HepG2 (cell line): ENCODE results near the gene SUN5. TPM values are rescaled to one million over a fixed set of nuclear protein-coding genes. Genes with fewer than 3 reads are reported as not detected.

Experiments
- CEBPB ChIP-seq: IDR thresholded peaks from 2 replicates; pipeline ENCODE4 v1.6.1; 2011; ENCODE audit warnings: low read depth, low read length, improper control_type of control experiment, borderline replicate concordance
- DR1 ChIP-seq: sonication (generic); formaldehyde crosslinking; IDR thresholded peaks from 2 replicates; pipeline ENCODE4 v1.8.0; 2021; ENCODE audit warnings: mild to moderate bottlenecking, missing genetic modification reagents, inconsistent platforms
- GTF3A ChIP-seq: sonication (generic); formaldehyde crosslinking; conservative IDR thresholded peaks from 2 replicates; pipeline ENCODE4 v1.4.0; 2020; ENCODE audit warnings: mild to moderate bottlenecking, missing genetic modification reagents
- HIVEP1 ChIP-seq: sonication (generic); formaldehyde crosslinking; IDR thresholded peaks from 2 replicates; pipeline ENCODE4 v1.4.0; 2020; ENCODE audit warnings: mild to moderate bottlenecking, missing genetic modification reagents
- KAT2B ChIP-seq: fragments of 150-350 bp; IDR thresholded peaks from 2 replicates; pipeline ENCODE4 v1.6.1; 2014; ENCODE audit warnings: low read depth, low read length, borderline replicate concordance
- MBD4 ChIP-seq: IDR thresholded peaks from 2 replicates; pipeline ENCODE4 v1.6.1; 2012; ENCODE audit warnings: low read length, inconsistent platforms, borderline replicate concordance
- NAIF1 ChIP-seq: sonication (generic); formaldehyde crosslinking; IDR thresholded peaks from 2 replicates; pipeline ENCODE4 v1.5.0; 2020; ENCODE audit warnings: mild to moderate bottlenecking, missing genetic modification reagents, borderline replicate concordance
- NFE2L2 ChIP-seq: fragments of 150-350 bp; IDR thresholded peaks from 2 replicates; pipeline ENCODE4 v1.6.1; 2014; ENCODE audit warnings: low read length
- NFRKB ChIP-seq: fragments of 450-650 bp; IDR thresholded peaks from 2 replicates; pipeline ENCODE4 v1.6.1; 2017
- NFYB ChIP-seq: sonication (generic); formaldehyde crosslinking; IDR thresholded peaks from 2 replicates; pipeline ENCODE4 v1.4.0; 2020; ENCODE audit warnings: missing genetic modification reagents
- NR1H2 ChIP-seq: sonication (generic); formaldehyde crosslinking; IDR thresholded peaks from 2 replicates; pipeline ENCODE4 v1.8.1; 2022; ENCODE audit warnings: low read depth, missing genetic modification reagents, borderline replicate concordance
- PLRG1 ChIP-seq: fragments of 450-650 bp; conservative IDR thresholded peaks from 2 replicates; pipeline ENCODE4 v1.6.1; 2016
- TBX3 ChIP-seq: fragments of 450-650 bp; IDR thresholded peaks from 2 replicates; pipeline ENCODE4 v1.6.1; 2017; ENCODE audit warnings: antibody characterized with exemption, mild to moderate bottlenecking, inconsistent platforms, borderline replicate concordance
- ZBTB7B ChIP-seq: sonication (generic); formaldehyde crosslinking; IDR thresholded peaks from 2 replicates; pipeline ENCODE4 v1.4.0; 2020; ENCODE audit warnings: missing genetic modification reagents
- ZNF256 ChIP-seq: sonication (generic); formaldehyde crosslinking; conservative IDR thresholded peaks from 2 replicates; pipeline ENCODE4 v1.4.0; 2020; ENCODE audit warnings: missing genetic modification reagents
- ZNF570 ChIP-seq: sonication (generic); formaldehyde crosslinking; IDR thresholded peaks from 2 replicates; pipeline ENCODE4 v1.4.0; 2020; ENCODE audit warnings: mild to moderate bottlenecking, missing genetic modification reagents, borderline replicate concordance
- ZSCAN29 ChIP-seq: sonication (generic); formaldehyde crosslinking; conservative IDR thresholded peaks from 2 replicates; pipeline ENCODE4 v1.4.0; 2020; ENCODE audit warnings: mild to moderate bottlenecking, missing genetic modification reagents
- ZSCAN30 ChIP-seq: sonication (generic); formaldehyde crosslinking; IDR thresholded peaks from 2 replicates; pipeline ENCODE4 v1.5.0; 2020; ENCODE audit warnings: mild to moderate bottlenecking, missing genetic modification reagents
- ZSCAN9 ChIP-seq: IDR thresholded peaks from 2 replicates; pipeline ENCODE4 v1.6.1; 2016; ENCODE audit warnings: borderline replicate concordance
- polyA plus RNA-seq, 8 experiments: library from polyadenylated mRNA; depleted of rRNA in 3 of 8; stranded (reverse) in 7 of 8; unstranded in 1 of 8; fragments of >200 nt; fragmentation: Illumina TruSeq in 4 of 8; extraction: Trizol in 4 of 8; gene quantifications; 2 replicates each; pipeline versions ENCODE4 v1.2.1 to v1.2.3, GENCODE V29; 2011 to 2016; ENCODE audit warnings: low read depth in 4 of 8, missing spikeins in 1 of 8, mixed read lengths in 1 of 8; ENCODE audit not compliant: insufficient read depth in 1 of 8
- total RNA-seq, 5 experiments: library from RNA; depleted of rRNA; stranded (reverse); fragments of >200 nt; fragmentation: Illumina TruSeq; extraction: Trizol; gene quantifications; 2 replicates each; pipeline ENCODE4 v1.2.3, GENCODE V29; 2016; ENCODE audit warnings: low read depth in 1 of 5
- TF ChIP-seq, protein P1 (sequence below): sonication (generic); formaldehyde crosslinking; IDR thresholded peaks from 2 replicates; pipeline ENCODE4; 2020; ENCODE audit warnings: missing genetic modification reagents, mild to moderate bottlenecking, borderline replicate concordance
- TF ChIP-seq, protein P2 (sequence below): sonication (generic); formaldehyde crosslinking; IDR thresholded peaks from 2 replicates; pipeline ENCODE4 v1.5.0; 2020; ENCODE audit warnings: mild to moderate bottlenecking, missing genetic modification reagents, borderline replicate concordance
- TF ChIP-seq, protein P3 (sequence below): sonication (generic); formaldehyde crosslinking; IDR thresholded peaks from 2 replicates; pipeline ENCODE4 v1.8.1; 2023; ENCODE audit warnings: mild to moderate bottlenecking, inconsistent platforms, moderate library complexity, missing genetic modification reagents, borderline replicate concordance
- TF ChIP-seq, protein P4 (sequence below): sonication (generic); formaldehyde crosslinking; IDR thresholded peaks from 2 replicates; pipeline ENCODE4 v1.4.0; 2020; ENCODE audit warnings: missing genetic modification reagents
- TF ChIP-seq, protein P5 (sequence below): IDR thresholded peaks from 2 replicates; pipeline ENCODE4 v1.6.1; 2016; ENCODE audit warnings: mild to moderate bottlenecking, missing biosample characterization, missing genetic modification reagents

Gene SUN5
- total and polyA plus RNA-seq, 2 of the 13 experiments (the other 11 are each of a cell fraction or from before 2014, with no cell fraction given): not detected

DNA sequence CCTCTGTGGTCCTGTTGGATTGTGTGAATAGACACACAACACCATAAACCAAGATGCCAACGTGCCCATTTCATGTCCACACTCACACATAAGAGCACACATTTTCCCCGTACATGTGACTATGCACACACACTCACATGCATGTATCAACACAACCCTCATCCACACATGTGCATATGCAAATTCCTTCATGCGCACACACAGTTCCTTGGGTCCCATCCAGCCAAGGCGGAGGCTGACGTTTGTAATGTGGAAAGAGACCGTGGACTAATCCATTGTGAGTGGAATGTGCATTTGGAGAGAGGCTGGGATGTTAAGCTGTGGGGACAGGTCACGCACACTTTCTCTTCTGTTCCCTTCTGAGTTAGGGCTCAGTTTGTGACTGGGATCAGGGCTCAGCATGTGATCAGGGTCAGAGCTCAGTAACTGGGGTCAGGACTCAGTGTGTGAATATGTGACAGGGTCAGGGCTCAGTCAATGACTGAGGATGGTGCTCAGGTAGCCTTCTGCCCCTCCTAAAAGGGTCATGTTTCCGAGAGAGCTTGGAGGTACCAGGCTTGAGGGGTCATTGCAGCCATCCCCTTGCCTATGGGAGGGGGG is 2.6 kb upstream of the SUN5 start (continued):
- TF ChIP-seq, protein P1, sequence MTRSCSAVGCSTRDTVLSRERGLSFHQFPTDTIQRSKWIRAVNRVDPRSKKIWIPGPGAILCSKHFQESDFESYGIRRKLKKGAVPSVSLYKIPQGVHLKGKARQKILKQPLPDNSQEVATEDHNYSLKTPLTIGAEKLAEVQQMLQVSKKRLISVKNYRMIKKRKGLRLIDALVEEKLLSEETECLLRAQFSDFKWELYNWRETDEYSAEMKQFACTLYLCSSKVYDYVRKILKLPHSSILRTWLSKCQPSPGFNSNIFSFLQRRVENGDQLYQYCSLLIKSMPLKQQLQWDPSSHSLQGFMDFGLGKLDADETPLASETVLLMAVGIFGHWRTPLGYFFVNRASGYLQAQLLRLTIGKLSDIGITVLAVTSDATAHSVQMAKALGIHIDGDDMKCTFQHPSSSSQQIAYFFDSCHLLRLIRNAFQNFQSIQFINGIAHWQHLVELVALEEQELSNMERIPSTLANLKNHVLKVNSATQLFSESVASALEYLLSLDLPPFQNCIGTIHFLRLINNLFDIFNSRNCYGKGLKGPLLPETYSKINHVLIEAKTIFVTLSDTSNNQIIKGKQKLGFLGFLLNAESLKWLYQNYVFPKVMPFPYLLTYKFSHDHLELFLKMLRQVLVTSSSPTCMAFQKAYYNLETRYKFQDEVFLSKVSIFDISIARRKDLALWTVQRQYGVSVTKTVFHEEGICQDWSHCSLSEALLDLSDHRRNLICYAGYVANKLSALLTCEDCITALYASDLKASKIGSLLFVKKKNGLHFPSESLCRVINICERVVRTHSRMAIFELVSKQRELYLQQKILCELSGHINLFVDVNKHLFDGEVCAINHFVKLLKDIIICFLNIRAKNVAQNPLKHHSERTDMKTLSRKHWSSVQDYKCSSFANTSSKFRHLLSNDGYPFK: no peak
- TF ChIP-seq ZSCAN9: peak; percentile 100
- TF ChIP-seq NFRKB: no peak
- TF ChIP-seq PLRG1: no peak
- TF ChIP-seq, protein P2, sequence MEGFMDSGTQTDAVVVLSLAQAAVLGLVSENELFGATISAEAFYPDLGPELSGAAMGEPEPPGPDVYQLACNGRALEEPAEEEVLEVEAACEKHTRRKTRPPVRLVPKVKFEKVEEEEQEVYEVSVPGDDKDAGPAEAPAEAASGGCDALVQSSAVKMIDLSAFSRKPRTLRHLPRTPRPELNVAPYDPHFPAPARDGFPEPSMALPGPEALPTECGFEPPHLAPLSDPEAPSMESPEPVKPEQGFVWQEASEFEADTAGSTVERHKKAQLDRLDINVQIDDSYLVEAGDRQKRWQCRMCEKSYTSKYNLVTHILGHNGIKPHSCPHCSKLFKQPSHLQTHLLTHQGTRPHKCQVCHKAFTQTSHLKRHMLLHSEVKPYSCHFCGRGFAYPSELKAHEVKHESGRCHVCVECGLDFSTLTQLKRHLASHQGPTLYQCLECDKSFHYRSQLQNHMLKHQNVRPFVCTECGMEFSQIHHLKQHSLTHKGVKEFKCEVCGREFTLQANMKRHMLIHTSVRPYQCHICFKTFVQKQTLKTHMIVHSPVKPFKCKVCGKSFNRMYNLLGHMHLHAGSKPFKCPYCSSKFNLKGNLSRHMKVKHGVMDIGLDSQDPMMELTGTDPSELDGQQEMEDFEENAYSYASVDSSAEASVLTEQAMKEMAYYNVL: no peak
- TF ChIP-seq, protein P3, sequence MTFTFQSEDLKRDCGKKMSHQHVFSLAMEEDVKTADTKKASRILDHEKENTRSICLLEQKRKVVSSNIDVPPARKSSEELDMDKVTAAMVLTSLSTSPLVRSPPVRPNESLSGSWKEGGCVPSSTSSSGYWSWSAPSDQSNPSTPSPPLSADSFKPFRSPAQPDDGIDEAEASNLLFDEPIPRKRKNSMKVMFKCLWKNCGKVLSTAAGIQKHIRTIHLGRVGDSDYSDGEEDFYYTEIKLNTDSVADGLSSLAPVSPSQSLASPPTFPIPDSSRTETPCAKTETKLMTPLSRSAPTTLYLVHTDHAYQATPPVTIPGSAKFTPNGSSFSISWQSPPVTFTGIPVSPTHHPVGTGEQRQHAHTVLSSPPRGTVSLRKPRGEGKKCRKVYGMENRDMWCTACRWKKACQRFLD (CRISPR knock-in tag): no peak
- TF ChIP-seq NFYB (CRISPR knock-in tag): no peak
- no peak for TF ChIP-seq NAIF1 (CRISPR knock-in tag)
- no peak for TF ChIP-seq ZNF256 (CRISPR knock-in tag)
- no peak for TF ChIP-seq NR1H2 (CRISPR knock-in tag)
- TF ChIP-seq ZSCAN29 (CRISPR knock-in tag): no peak
- TF ChIP-seq, protein P4, sequence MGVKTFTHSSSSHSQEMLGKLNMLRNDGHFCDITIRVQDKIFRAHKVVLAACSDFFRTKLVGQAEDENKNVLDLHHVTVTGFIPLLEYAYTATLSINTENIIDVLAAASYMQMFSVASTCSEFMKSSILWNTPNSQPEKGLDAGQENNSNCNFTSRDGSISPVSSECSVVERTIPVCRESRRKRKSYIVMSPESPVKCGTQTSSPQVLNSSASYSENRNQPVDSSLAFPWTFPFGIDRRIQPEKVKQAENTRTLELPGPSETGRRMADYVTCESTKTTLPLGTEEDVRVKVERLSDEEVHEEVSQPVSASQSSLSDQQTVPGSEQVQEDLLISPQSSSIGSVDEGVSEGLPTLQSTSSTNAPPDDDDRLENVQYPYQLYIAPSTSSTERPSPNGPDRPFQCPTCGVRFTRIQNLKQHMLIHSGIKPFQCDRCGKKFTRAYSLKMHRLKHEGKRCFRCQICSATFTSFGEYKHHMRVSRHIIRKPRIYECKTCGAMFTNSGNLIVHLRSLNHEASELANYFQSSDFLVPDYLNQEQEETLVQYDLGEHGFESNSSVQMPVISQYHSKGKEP (CRISPR knock-in tag): no peak
- TF ChIP-seq NFE2L2: no peak
- no peak for TF ChIP-seq KAT2B
- no peak for TF ChIP-seq MBD4
- TF ChIP-seq, protein P5, sequence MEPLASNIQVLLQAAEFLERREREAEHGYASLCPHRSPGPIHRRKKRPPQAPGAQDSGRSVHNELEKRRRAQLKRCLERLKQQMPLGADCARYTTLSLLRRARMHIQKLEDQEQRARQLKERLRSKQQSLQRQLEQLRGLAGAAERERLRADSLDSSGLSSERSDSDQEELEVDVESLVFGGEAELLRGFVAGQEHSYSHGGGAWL (CRISPR knock-in tag): no peak
- no peak for TF ChIP-seq ZNF570 (CRISPR knock-in tag)
- no peak for TF ChIP-seq TBX3
- no peak for TF ChIP-seq ZSCAN30 (CRISPR knock-in tag)
- no peak for TF ChIP-seq GTF3A (CRISPR knock-in tag)
- TF ChIP-seq HIVEP1 (CRISPR knock-in tag): 0 out of 2 replicates have a peak, but pooled peaks have one; percentile 5
- TF ChIP-seq ZBTB7B (CRISPR knock-in tag): no peak
- TF ChIP-seq DR1 (CRISPR knock-in tag): no peak
- TF ChIP-seq CEBPB: no peak
